HG03066 (cell line): ENCODE measurements around the gene NECTIN4.
"Not testable (repeated sequence)": the region's sequence is repeated elsewhere in the genome, so short reads cannot be mapped to it uniquely, and the experiment has no call there.

Source experiments
- ATAC-seq: cut with Tn5 transposase; IDR thresholded peaks from one replicate; pipeline ENCODE4 v1.9.1; 2021; ENCODE audit warnings: low read depth; ENCODE audit not compliant: unreplicated experiment

Gene NECTIN4

GRCh38 chr1:161065681-161066080, 23.7 kb downstream of the NECTIN4 start:
- ATAC-seq = not testable (repeated sequence)

- not testable (repeated sequence) for ATAC-seq
These were observed 25.4 kb downstream of the NECTIN4 start for GRCh38 chr1:161063936-161064335.

- ATAC-seq = no peak
These were observed 27.9 kb downstream of the NECTIN4 start for GRCh38 chr1:161061419-161061818.

DNA sequence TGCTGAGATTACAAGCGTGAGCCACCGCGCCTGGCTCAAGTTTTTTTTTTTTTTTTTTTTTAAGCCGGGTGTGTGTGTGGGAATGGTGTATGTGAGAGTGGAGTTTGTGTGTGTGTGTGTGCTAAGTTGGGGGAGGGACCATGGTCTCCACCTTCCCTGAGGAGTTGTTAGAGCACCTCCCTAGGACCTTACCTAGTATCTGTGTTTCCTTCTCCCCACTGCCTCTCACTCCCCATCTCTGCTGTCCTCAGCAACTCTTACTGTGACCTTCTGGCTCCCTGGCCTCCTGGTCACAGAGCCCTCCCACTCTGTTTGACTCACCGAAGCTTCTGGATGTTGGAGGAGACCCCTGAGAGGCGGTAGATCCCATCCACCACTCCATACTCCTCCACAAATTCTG, 30.1 kb downstream of the NECTIN4 start:
- no peak for ATAC-seq

GRCh38 chr1:161054805-161055204, 34.6 kb downstream of the NECTIN4 start:
- ATAC-seq = no peak

GRCh38 chr1:161054232-161054631, 35.1 kb downstream of the NECTIN4 start:
- no peak for ATAC-seq

- no peak for ATAC-seq
These were observed 36.5 kb downstream of the NECTIN4 start for GRCh38 chr1:161052899-161053298.

DNA sequence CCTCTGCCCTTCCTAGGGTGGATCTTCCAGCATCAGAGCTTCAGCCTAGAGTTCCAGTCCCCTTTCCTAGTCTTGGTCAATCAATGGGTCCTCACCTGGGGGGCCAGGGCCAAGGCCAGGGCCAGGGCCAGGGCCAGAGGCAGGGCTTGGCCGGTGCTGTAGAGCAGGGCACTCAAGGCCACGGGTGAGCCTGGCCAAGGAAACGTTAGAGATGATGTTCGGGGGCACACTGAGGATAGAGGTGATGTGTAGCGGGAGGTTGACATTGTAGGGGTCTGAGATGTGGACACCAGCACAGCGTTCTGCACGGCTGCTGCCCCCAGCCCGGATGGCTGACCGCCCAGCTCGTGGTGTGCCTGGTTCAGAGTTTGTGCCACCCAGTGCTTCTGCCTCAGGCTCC, 38.1 kb downstream of the NECTIN4 start:
- ATAC-seq = no peak

GRCh38 chr1:161048949-161049722, 40.2 kb downstream of the NECTIN4 start:
- ATAC-seq = no peak

- ATAC-seq = no peak
These were observed 41.6 kb downstream of the NECTIN4 start for GRCh38 chr1:161047436-161048420.

GRCh38 chr1:161046605-161047228, 42.6 kb downstream of the NECTIN4 start:
- ATAC-seq = peak; percentile 49

DNA sequence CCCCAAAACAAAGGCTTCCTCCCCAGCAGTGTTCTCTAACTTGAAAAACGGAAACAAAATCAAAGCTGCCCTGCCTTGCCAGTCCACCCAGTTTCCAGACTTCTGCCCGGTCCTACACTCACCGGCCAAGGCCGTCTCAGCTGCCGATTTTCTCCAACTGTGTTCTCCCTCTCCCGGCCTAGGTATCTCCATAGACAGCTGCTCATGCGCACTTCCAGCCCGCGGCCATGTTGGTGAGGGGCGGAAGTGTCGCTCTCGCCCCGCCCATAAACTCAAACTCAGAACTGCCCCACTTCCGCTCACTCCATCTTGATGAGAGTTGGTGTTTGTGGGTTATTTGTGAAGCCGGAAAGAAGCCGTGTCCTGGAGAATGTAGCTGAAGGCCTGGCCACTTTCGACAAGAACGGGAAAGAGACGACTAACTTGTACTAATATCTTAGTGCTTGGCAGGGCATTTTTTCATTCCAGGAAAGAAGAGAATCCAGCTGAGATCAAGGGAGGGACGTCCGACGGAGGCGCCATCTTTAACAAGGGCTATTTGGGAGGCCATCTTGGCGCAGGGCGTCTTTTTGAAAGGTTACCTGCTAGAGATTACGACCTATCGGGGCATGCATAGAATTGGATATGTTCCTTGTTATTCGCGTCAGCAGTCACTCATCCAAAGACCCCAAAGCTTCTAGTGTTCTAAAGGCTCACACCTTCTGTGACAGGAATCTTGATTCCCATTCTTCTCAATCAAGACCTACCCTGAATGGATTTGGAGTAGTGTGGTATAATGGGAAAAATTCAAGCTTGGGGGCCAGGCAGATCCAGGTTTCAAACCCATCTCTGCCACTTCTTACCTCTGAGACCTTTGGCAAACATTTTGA, 43.4 kb downstream of the NECTIN4 start, which contains the start of gene USF1:
Gene USF1 (minus strand): TSS at position 242 of the 869 bp plus-strand sequence. CDS start 2,702 bp downstream, outside the sequence.
- peak; percentile 48 for ATAC-seq

DNA sequence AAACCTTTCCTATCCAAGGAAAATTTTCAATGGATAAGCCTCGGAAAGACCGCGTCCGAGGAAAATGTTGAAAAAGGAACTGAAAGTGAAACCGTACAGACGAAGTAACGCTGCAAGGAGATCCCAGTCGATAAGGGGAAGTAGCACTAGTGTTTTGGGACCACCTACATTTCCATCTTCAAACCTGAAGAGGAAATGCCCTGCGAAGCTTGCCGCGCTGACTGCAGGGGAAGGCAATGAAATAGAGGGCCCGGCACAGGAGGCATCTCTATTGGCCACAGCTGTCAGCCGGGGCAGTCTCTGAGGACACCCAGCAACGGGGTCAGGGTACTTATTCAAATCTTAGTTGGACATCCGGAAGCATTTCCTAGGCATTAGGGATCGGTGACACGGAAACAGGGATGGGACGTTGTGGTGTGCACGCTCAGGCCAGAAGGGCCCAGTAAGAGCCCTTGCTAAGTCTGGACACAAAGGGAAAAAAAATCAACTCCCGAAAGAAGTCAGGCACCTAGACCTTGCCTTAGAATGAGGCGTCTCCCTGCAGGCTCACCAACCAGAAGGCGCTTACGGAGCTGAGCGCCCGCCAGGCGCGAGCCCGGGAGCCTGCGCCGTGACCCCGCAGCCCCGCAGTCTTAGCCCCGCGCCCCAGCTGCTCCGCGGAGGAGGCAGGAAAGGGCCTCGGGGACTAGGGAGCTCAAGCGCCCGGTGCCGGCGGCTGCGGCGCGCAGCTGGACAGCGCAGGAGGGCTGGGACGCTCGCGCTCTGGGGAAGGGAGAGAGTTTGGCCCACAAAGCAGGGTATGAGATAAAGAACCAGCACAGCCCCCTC, 44.2 kb downstream of the NECTIN4 start:
- ATAC-seq = peak; percentile 45

DNA sequence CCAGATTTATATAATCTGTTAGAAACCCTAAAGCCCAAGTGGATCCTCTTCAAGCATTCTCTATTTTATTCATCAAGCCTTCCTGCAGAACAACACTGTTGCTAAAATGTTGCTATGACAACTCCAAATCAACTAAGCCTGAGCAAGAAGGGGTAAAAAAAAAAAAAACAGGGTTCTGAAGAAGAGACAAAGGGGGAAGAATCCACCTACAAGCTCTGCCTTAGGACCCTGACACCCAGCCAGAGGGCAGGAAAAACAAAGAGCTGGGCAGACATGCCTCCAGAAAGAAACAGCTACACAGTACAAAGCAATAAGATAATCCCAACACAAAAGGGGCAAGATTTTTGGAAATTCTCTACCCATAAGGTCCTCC, 44.8 kb downstream of the NECTIN4 start:
- ATAC-seq = no peak

DNA sequence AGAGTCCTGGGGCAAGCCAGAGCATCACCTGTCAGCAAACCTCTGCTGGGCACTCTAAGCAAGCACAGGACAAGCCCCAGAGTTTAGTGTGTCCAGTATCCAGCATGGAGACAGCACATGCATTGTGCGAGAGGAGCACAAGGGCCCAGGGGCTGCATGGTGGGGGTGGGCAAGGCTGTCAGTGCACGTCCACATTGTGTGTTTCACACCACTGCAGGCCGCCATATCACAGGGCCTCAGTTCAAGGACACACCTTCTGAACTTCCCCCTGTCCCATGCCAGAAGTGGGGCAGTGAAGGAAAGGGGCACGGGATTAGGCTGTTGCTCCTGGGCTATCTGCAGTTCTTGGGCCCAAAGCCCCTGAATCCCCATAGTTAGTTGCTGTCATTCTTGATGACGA, 49.8 kb downstream of the NECTIN4 start:
- ATAC-seq = no peak

DNA sequence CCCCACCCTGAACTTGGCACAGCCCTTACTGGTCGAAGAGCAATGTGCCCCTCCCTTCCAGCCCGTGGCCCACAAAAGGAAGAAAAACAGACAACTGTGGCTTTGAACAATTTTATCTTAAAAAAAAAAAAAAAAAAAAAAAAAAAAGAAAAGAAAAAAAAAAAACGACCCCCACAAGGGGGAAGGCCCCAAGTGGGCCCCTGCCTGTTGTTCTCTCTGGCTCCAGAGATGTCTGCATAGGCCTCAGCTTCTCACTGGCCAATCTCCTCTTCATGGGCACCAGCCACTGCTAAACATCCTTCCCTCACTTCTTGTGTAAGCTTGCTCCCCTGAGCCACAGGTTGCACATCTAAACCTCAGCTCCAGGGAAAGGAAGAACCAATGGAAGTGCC, 50.2 kb downstream of the NECTIN4 start:
- no peak for ATAC-seq

GRCh38 chr1:161038523-161039153, 50.7 kb downstream of the NECTIN4 start, which contains the start of gene TSTD1:
Gene TSTD1, minus strand, starts transcription at chr1:161038964. Its CDS starts 75 bp downstream, at chr1:161038889.
- ATAC-seq = peak; percentile 86

DNA sequence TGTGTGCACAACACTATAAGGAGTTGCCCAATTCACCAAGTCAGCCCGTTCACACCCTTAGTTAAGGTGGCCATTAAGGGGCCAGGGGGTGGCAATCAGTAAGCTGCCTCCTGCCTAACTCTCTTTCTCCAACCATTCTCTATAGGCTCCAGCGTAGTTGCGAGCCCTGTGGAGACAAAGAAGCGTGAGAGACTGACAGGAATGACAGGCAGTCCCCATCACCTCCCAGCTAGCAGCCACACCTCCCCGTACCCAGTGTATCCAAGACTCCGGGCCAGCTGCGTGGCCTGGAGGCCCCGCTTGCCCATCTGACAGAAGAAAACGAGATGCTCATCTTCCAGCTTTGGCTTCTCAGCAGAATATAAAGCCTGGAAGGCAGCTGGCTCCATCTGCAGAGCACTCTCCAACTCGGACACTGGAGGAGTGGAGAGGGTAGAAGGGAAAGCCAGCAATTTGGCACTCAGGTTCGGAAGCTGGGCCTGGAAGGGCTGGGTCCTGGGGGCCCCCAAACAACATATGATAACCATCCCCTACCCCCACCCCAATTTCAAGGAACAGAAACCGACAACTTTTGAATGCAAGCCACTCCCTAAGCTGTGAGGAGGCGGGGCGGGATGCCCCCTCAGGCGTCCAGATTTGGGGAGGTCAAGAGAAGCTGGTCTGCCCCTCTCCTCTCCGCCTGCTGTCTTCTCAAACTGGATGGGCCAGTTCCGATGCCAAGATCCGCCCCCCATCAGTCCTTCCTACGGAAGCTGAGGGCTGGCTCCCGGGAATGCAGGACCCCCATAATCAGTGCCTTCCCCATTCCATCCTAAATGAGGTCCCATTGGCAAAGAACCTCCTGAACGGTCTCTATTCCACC, 51.5 kb downstream of the NECTIN4 start:
- no peak for ATAC-seq
